Spleen (tissue), 11 donors: ENCODE measurements around the gene MT1B. TPM values are rescaled to one million over a fixed set of nuclear protein-coding genes. Genes with fewer than 3 reads are reported as not detected.

ENCODE experiments used
- DNase-seq: peaks from one replicate; pipeline ENCODE4 v3.0.0-alpha.2; 2020
- H3K27ac ChIP-seq, 8 donors: fragments of 200-600 bp; sonication (generic) in 7 of 8; 1 replicate in 4 of 8; 2 replicates in 4 of 8; pipeline versions ENCODE4 v1.5.0 to v1.8.0; 2016 to 2021; ENCODE audit warnings: inconsistent platforms in 4 of 8, mild to moderate bottlenecking in 4 of 8, moderate library complexity in 1 of 8
- H3K27me3 ChIP-seq, 7 donors: fragments of 200-600 bp; sonication (generic) in 6 of 7; replicated peaks in 1 of 7; 1 replicate in 4 of 7; 2 replicates in 3 of 7; pipeline versions ENCODE4 v1.5.0 to v1.8.0; 2016 to 2021; ENCODE audit warnings: inconsistent platforms in 3 of 7, mild to moderate bottlenecking in 1 of 7
- H3K36me3 ChIP-seq, 6 donors: fragments of 200-600 bp; sonication (generic) in 5 of 6; 1 replicate in 4 of 6; 2 replicates in 2 of 6; pipeline versions ENCODE4 v1.5.0 to v1.8.0; 2016 to 2021; ENCODE audit warnings: inconsistent platforms in 2 of 6
- H3K4me1 ChIP-seq, 6 donors: fragments of 200-600 bp; sonication (generic) in 5 of 6; 1 replicate in 3 of 6; 2 replicates in 3 of 6; pipeline versions ENCODE4 v1.5.0 to v1.8.0; 2016 to 2021; ENCODE audit warnings: inconsistent platforms in 3 of 6
- H3K4me3 ChIP-seq, 8 donors: fragments of 200-600 bp; sonication (generic) in 7 of 8; 1 replicate in 4 of 8; 2 replicates in 4 of 8; pipeline versions ENCODE4 v1.5.0 to v1.8.0; 2016 to 2021; ENCODE audit warnings: inconsistent platforms in 4 of 8, mild to moderate bottlenecking in 4 of 8, moderate library complexity in 2 of 8
- H3K9me3 ChIP-seq, 8 donors: fragments of 200-600 bp; sonication (generic) in 7 of 8; 1 replicate in 4 of 8; 2 replicates in 4 of 8; pipeline versions ENCODE4 v1.5.0 to v1.8.0; 2016 to 2021; ENCODE audit warnings: inconsistent platforms in 4 of 8
- CTCF ChIP-seq, 11 experiments: fragments of 200-600 bp in 7 of 11; fragments of 450-650 bp in 4 of 11; sonication (generic) in 4 of 11; IDR thresholded peaks in 8 of 11; conservative IDR thresholded peaks in 3 of 11; 1 replicate in 7 of 11; 2 replicates in 4 of 11; pipeline versions ENCODE4 v1.4.0 to v1.8.0; 2016 to 2021; ENCODE audit warnings: antibody characterized with exemption in 11 of 11, inconsistent platforms in 4 of 11, mild to moderate bottlenecking in 1 of 11
- POLR2A ChIP-seq, 3 donors: fragments of 450-650 bp; IDR thresholded peaks; one replicate each; pipeline ENCODE4 v1.5.1; 2017; ENCODE audit warnings: antibody characterized with exemption in 3 of 3, mild to moderate bottlenecking in 1 of 3
- POLR2AphosphoS5 ChIP-seq, 3 donors: sonication (generic); formaldehyde crosslinking; IDR thresholded peaks; one replicate each; pipeline ENCODE4 v1.5.1; 2017; ENCODE audit warnings: antibody characterized with exemption in 3 of 3
- WGBS, 5 donors: extraction: QIAGEN DNeasy Blood & Tissue Kit in 3 of 5; methylation state at CpG; one replicate each; pipeline versions ENCODE4 v1.1.5 to v1.1.7; 2013 to 2018; 5-methylcytosine and 5-hydroxymethylcytosine counted together
- intact Hi-C: fragments of 100-400 bp; cut with DNase I; formaldehyde crosslinking; loops from one replicate; pipeline ENCODE4 v1.15.0; 2023; ENCODE audit warnings: low total_unique reads
- polyA plus RNA-seq, 3 donors: library from polyadenylated mRNA; stranded (reverse); fragments of 200-250 nt; gene quantifications; one replicate each; pipeline ENCODE4 v1.2.1, GENCODE V29; 2013
- total RNA-seq, 7 donors: library from RNA; depleted of rRNA in 3 of 7; stranded (reverse); fragments of >200 nt in 3 of 7; fragmentation: NEBNext Ultra II Directional in 4 of 7; extraction: Animal tissue kit (Norgen Biotek cat#: 25700) in 4 of 7; gene quantifications; one replicate each; pipeline versions ENCODE4 v1.1.0 to v1.2.1, GENCODE V29; 2016 to 2021
- donor health status: healthy with polysubstance abuse.
- donor health status: DM: no; HTN: no; CAD: no; lungs with moderate emphysema.
- donor health status: DM: no; HTN: no; CAD: no.
- donor health status: Bipolar disorder and iron deficiency.
- donor health status: healthy.
- donor health status: DM: no; HTN: no; CAD: no.
- donor health status: DM: yes; HTN: yes; CAD: no.

MT1B gene
- total and polyA plus RNA-seq, 10 donors, result not detected

- Histone ChIP-seq H3K9me3 (peaks cover 0 to 11% (median 3%) of the 10 kb centered on the region in 8 donors), H3K4me1 (peaks cover 0 to 30% (median 23%) of the 10 kb centered on the region in 6 donors), H3K27me3 (peaks cover 0 to 6% (median 0%) of the 10 kb centered on the region in 7 donors), H3K4me3 (no peak overlapping the region), H3K27ac (no peak overlapping the region), H3K36me3 (no peaks in the 10 kb centered on the region)
- no peak for DNase-seq
- intact Hi-C loops, result loop anchor here (10.0 kb wide), 1 partner anchor 80 kb away; the partner anchor contains the start of gene MT2A
- WGBS, 5 donors, result 70 to 83% (median 79%) methylated on average over 4 of the region's 4 CpGs
- no peak for TF ChIP-seq POLR2AphosphoS5 (IDR thresholded peaks at IDR 0.05)
- TF ChIP-seq POLR2A (IDR thresholded peaks at IDR 0.05), result no peak
- TF ChIP-seq CTCF (IDR thresholded peaks at IDR 0.05 in 8 of 11, conservative IDR thresholded peaks at IDR 0.05 in 3 of 11), result no peak
Observed at GRCh38 chr16:56684256-56684925, 32.7 kb downstream of the MT1B start.

GRCh38 chr16:56684926-56685590, 33.4 kb downstream of the MT1B start:
- Histone ChIP-seq H3K4me3 (no peak overlapping the region), H3K27ac (no peak overlapping the region), H3K36me3 (no peaks in the 10 kb centered on the region), H3K4me1 (peaks cover 0 to 30% (median 23%) of the 10 kb centered on the region in 6 donors), H3K27me3 (peaks cover 0 to 6% (median 0%) of the 10 kb centered on the region in 7 donors), H3K9me3 (peaks cover 0 to 11% (median 3%) of the 10 kb centered on the region in 8 donors)
- no peak for DNase-seq
- WGBS, 5 donors, result 84 to 91% (median 90%) methylated on average over 4 of the region's 4 CpGs
- intact Hi-C loops, result loop anchor here (10.0 kb wide), 1 partner anchor 80 kb away; the partner anchor contains the start of gene MT2A
- TF ChIP-seq CTCF (IDR thresholded peaks at IDR 0.05 in 8 of 11, conservative IDR thresholded peaks at IDR 0.05 in 3 of 11) (no peak), POLR2A (IDR thresholded peaks at IDR 0.05) (no peak), POLR2AphosphoS5 (IDR thresholded peaks at IDR 0.05) (no peak)

- Histone ChIP-seq H3K27ac (no peak overlapping the region), H3K27me3 (peaks cover 0 to 6% (median 0%) of the 10 kb centered on the region in 7 donors), H3K36me3 (no peaks in the 10 kb centered on the region), H3K9me3 (peaks cover 0 to 11% (median 3%) of the 10 kb centered on the region in 8 donors), H3K4me1 (peaks cover 0 to 22% (median 17%) of the 10 kb centered on the region in 6 donors), H3K4me3 (no peak overlapping the region)
- no peak for DNase-seq
- intact Hi-C loops, result loop anchor here (10.0 kb wide), 1 partner anchor 82 kb away; the partner anchor contains the start of gene MT2A
- no peak for TF ChIP-seq POLR2AphosphoS5 (IDR thresholded peaks at IDR 0.05)
- no peak for TF ChIP-seq POLR2A (IDR thresholded peaks at IDR 0.05)
- no peak for TF ChIP-seq CTCF (IDR thresholded peaks at IDR 0.05 in 8 of 11, conservative IDR thresholded peaks at IDR 0.05 in 3 of 11)
- 92 to 98% (median 94%) methylated on average over 7 of the region's 7 CpGs for WGBS, 5 donors
Observed at GRCh38 chr16:56686758-56687157, 35.1 kb downstream of the MT1B start.

GRCh38 chr16:56688762-56689161, 37.1 kb downstream of the MT1B start:
- no peak overlapping the region for H3K27ac ChIP-seq
- no peaks in the 10 kb centered on the region for H3K36me3 ChIP-seq
- intact Hi-C loops, result loop anchor here (10.0 kb wide), 1 partner anchor 84 kb away; the partner anchor contains the start of gene MT2A
- DNase-seq, result no peak
- no peak overlapping the region for H3K4me3 ChIP-seq
- H3K27me3 ChIP-seq, result no peaks in the 10 kb centered on the region
- WGBS, 5 donors, result 27 to 67% (median 49%) methylated on average over 1 of the region's 1 CpG
- peaks cover 0 to 11% (median 3%) of the 10 kb centered on the region in 8 donors for H3K9me3 ChIP-seq
- TF ChIP-seq POLR2A (IDR thresholded peaks at IDR 0.05) (no peak), POLR2AphosphoS5 (IDR thresholded peaks at IDR 0.05) (no peak), CTCF (IDR thresholded peaks at IDR 0.05 in 8 of 11, conservative IDR thresholded peaks at IDR 0.05 in 3 of 11) (no peak)
- peaks cover 0 to 3% (median 0%) of the 10 kb centered on the region in 6 donors for H3K4me1 ChIP-seq
